ENCODE results near the gene HPF1. TPM values are rescaled to one million over a fixed set of nuclear protein-coding genes. Genes with fewer than 3 reads are reported as not detected.
"Not testable (repeated sequence)": the region's sequence is repeated elsewhere in the genome, so short reads cannot be mapped to it uniquely, and the experiment has no call there.

The HPF1 gene
- total and polyA plus RNA-seq, 2 of the 13 experiments (the other 11 are each of a cell fraction or from before 2014, with no cell fraction given): 5.1 to 14.8 TPM

DNA sequence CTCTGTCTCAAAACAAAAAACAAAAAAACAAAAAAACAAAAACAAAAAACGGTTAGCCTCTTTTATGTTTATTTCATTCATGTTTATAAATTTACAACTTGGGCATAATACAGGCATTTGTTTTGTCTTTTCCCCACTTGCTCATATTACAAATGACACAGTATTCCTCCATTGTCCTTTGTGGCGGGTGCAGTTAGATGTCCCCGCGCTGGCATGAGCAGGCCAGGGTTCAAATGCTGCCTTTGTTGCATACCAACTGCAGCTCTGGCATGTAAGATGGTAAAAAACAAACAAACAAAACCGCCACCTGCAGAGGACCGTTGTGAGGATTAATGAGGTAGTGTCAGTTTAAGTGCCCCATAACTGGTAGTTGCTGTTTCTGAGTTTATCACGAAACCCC, 16.1 kb upstream of the HPF1 start (continued):
- TF ChIP-seq, protein P1, sequence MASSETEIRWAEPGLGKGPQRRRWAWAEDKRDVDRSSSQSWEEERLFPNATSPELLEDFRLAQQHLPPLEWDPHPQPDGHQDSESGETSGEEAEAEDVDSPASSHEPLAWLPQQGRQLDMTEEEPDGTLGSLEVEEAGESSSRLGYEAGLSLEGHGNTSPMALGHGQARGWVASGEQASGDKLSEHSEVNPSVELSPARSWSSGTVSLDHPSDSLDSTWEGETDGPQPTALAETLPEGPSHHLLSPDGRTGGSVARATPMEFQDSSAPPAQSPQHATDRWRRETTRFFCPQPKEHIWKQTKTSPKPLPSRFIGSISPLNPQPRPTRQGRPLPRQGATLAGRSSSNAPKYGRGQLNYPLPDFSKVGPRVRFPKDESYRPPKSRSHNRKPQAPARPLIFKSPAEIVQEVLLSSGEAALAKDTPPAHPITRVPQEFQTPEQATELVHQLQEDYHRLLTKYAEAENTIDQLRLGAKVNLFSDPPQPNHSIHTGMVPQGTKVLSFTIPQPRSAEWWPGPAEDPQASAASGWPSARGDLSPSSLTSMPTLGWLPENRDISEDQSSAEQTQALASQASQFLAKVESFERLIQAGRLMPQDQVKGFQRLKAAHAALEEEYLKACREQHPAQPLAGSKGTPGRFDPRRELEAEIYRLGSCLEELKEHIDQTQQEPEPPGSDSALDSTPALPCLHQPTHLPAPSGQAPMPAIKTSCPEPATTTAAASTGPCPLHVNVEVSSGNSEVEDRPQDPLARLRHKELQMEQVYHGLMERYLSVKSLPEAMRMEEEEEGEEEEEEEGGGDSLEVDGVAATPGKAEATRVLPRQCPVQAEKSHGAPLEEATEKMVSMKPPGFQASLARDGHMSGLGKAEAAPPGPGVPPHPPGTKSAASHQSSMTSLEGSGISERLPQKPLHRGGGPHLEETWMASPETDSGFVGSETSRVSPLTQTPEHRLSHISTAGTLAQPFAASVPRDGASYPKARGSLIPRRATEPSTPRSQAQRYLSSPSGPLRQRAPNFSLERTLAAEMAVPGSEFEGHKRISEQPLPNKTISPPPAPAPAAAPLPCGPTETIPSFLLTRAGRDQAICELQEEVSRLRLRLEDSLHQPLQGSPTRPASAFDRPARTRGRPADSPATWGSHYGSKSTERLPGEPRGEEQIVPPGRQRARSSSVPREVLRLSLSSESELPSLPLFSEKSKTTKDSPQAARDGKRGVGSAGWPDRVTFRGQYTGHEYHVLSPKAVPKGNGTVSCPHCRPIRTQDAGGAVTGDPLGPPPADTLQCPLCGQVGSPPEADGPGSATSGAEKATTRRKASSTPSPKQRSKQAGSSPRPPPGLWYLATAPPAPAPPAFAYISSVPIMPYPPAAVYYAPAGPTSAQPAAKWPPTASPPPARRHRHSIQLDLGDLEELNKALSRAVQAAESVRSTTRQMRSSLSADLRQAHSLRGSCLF (CRISPR knock-in tag; IDR thresholded peaks at IDR 0.05; ENCODE audit: borderline replicate concordance): no peak
- no peak for TF ChIP-seq TBX2 (CRISPR knock-in tag; IDR thresholded peaks at IDR 0.05; ENCODE audit: borderline replicate concordance)
- TF ChIP-seq ZNF256 (CRISPR knock-in tag; conservative IDR thresholded peaks at IDR 0.05): no peak
- no peak for TF ChIP-seq FOXK2 (IDR thresholded peaks at IDR 0.05)
- no peak for TF ChIP-seq WIZ (CRISPR knock-in tag; IDR thresholded peaks at IDR 0.05)
- TF ChIP-seq, protein P2, sequence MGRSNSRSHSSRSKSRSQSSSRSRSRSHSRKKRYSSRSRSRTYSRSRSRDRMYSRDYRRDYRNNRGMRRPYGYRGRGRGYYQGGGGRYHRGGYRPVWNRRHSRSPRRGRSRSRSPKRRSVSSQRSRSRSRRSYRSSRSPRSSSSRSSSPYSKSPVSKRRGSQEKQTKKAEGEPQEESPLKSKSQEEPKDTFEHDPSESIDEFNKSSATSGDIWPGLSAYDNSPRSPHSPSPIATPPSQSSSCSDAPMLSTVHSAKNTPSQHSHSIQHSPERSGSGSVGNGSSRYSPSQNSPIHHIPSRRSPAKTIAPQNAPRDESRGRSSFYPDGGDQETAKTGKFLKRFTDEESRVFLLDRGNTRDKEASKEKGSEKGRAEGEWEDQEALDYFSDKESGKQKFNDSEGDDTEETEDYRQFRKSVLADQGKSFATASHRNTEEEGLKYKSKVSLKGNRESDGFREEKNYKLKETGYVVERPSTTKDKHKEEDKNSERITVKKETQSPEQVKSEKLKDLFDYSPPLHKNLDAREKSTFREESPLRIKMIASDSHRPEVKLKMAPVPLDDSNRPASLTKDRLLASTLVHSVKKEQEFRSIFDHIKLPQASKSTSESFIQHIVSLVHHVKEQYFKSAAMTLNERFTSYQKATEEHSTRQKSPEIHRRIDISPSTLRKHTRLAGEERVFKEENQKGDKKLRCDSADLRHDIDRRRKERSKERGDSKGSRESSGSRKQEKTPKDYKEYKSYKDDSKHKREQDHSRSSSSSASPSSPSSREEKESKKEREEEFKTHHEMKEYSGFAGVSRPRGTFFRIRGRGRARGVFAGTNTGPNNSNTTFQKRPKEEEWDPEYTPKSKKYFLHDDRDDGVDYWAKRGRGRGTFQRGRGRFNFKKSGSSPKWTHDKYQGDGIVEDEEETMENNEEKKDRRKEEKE (IDR thresholded peaks at IDR 0.05): no peak
- no peak for TF ChIP-seq ZNF230 (CRISPR knock-in tag; IDR thresholded peaks at IDR 0.05)
- TF ChIP-seq ERF (CRISPR knock-in tag; IDR thresholded peaks at IDR 0.05): no peak
- TF ChIP-seq MXI1 (IDR thresholded peaks at IDR 0.05; ENCODE audit: borderline replicate concordance, low read depth, low read length): no peak
- no peak for TF ChIP-seq GLI4 (CRISPR knock-in tag; IDR thresholded peaks at IDR 0.05; ENCODE audit: borderline replicate concordance)
- TF ChIP-seq, protein P3, sequence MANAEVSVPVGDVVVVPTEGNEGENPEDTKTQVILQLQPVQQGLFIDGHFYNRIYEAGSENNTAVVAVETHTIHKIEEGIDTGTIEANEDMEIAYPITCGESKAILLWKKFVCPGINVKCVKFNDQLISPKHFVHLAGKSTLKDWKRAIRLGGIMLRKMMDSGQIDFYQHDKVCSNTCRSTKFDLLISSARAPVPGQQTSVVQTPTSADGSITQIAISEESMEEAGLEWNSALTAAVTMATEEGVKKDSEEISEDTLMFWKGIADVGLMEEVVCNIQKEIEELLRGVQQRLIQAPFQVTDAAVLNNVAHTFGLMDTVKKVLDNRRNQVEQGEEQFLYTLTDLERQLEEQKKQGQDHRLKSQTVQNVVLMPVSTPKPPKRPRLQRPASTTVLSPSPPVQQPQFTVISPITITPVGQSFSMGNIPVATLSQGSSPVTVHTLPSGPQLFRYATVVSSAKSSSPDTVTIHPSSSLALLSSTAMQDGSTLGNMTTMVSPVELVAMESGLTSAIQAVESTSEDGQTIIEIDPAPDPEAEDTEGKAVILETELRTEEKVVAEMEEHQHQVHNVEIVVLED (CRISPR knock-in tag; IDR thresholded peaks at IDR 0.05; ENCODE audit: borderline replicate concordance): no peak
- no peak for TF ChIP-seq ZNF225 (CRISPR knock-in tag; IDR thresholded peaks at IDR 0.05)
- no peak for TF ChIP-seq ZNF484 (CRISPR knock-in tag; IDR thresholded peaks at IDR 0.05; ENCODE audit: borderline replicate concordance, low read depth)
- no peak for TF ChIP-seq TBL1XR1 (IDR thresholded peaks at IDR 0.05; ENCODE audit: borderline replicate concordance, low read length, partially characterized antibody)
- no peak for TF ChIP-seq PHF8 (CRISPR knock-in tag; IDR thresholded peaks at IDR 0.05)

DNA sequence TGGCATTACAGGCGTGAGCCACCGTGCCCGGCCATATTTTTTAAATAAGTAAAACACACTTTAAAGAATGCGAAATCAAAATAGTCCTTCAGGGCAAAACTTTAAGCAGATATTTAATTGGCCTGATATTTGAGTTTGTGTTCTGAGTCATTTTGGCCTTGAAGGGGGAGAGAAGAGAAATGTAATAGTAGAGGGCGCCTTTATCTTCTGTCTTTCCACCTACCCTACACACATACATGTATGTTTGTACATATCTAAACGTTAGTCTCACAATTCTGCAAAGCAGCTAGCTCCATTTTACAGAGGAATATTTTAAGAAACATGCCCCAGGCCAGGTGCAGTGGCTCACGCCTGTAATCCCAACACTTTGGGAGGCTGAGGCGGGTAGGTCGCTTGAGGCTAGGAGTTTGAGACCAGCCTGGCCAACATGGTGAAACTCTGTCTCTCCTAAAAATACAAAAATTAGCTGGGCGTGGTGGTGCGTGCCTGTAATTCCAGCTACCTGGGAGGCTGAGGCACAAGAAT, 13.9 kb upstream of the HPF1 start:
- in situ Hi-C loops (cut with HindIII; ENCODE audit: extremely low pct_ligation_motif_present, low pct_unique_long_range_greater_than_20kb); H2AFZ ChIP-seq (ENCODE audit: low read length); H4K20me1 ChIP-seq (ENCODE audit: insufficient read depth, low read length); FAIRE-seq; H3K4me1 ChIP-seq (ENCODE audit: insufficient read depth, low read length); H3K4me3 ChIP-seq (replicated peaks in 1 of 3; ENCODE audit: insufficient read depth in 1 of 3, low read depth in 2 of 3, low read length in 3 of 3); H3K9ac ChIP-seq (ENCODE audit: insufficient read depth, low read depth, low read length); H3K79me2 ChIP-seq (ENCODE audit: insufficient read depth, low read length); H3K27me3 ChIP-seq (ENCODE audit: control insufficient read depth in 1 of 2, insufficient read depth in 2 of 2, low read length in 2 of 2); intact Hi-C loops (cut with micrococcal nuclease; ENCODE audit: unreplicated experiment); H3K27ac ChIP-seq (ENCODE audit: extremely low read length, insufficient read depth, low read length); POLR2A ChIA-PET; ATAC-seq; BruUV-seq (replicated peaks); CTCF ChIA-PET (ENCODE audit: low intra/inter-chr PET ratio, low total read pairs); DNase-seq (ENCODE audit: low spot score); H3K4me2 ChIP-seq (ENCODE audit: low read depth, low read length); H3K9me3 ChIP-seq (ENCODE audit: low read length); H3K36me3 ChIP-seq (replicated peaks in 1 of 2; ENCODE audit: control insufficient read depth in 1 of 2, insufficient read depth in 2 of 2, low read length in 2 of 2): not testable (repeated sequence)
- 61% methylated on average over 11 of the region's 11 CpGs for WGBS (ENCODE audit: low lambda C conversion rate)

Data from HepG2 (cell line).